SU-DHL-6 (cell line): ENCODE results near the gene ANKRD60.

Experiments
- H2AFZ ChIP-seq: fragments of 200-600 bp; sonication (generic); 2 replicates; pipeline ENCODE4 v1.6.1; 2014; ENCODE audit warnings: low read depth, mild to moderate bottlenecking, moderate library complexity, mixed read lengths, antibody characterized with exemption, low read length; ENCODE audit not compliant: severe bottlenecking
- H3F3A ChIP-seq: fragments of 200-600 bp; shearing (Covaris generic); 2 replicates; pipeline ENCODE4 v1.6.0; 2016; ENCODE audit warnings: antibody characterized with exemption, mild to moderate bottlenecking; ENCODE audit not compliant: insufficient read depth
- H3K27ac ChIP-seq: fragments of 200-600 bp; sonication (generic); 2 replicates; pipeline ENCODE4 v1.5.1; 2016; ENCODE audit warnings: low read depth, mild to moderate bottlenecking, low read length, moderate library complexity, mixed read lengths
- H3K27me3 ChIP-seq: fragments of 200-600 bp; sonication (generic), shearing (Covaris generic); 2 replicates; pipeline ENCODE4 v1.6.0; 2014; ENCODE audit warnings: mild to moderate bottlenecking, low read length
- H3K36me3 ChIP-seq: fragments of 200-600 bp; sonication (generic); 2 replicates; pipeline ENCODE4 v1.6.1; 2014; ENCODE audit warnings: mild to moderate bottlenecking, low read length, mixed read lengths
- H3K4me2 ChIP-seq: fragments of 300-600, 200-600 bp; shearing (Covaris generic), sonication (generic); 2 replicates; pipeline ENCODE4 v1.6.0; 2014; ENCODE audit warnings: low read length, low read depth, mild to moderate bottlenecking; ENCODE audit not compliant: poor library complexity, severe bottlenecking
- H3K4me3 ChIP-seq: fragments of 200-600 bp; sonication (generic); 2 replicates; pipeline ENCODE4 v1.5.1; 2014; ENCODE audit warnings: antibody characterized with exemption, low read length, mild to moderate bottlenecking, mixed read lengths; ENCODE audit not compliant: insufficient read depth, poor library complexity, severe bottlenecking
- H3K79me2 ChIP-seq: fragments of 200-600 bp; sonication (generic); 2 replicates; pipeline ENCODE4 v1.6.1; 2014; ENCODE audit warnings: mild to moderate bottlenecking, low read length, moderate library complexity; ENCODE audit not compliant: insufficient read depth
- H3K9ac ChIP-seq: fragments of 200-600 bp; sonication (generic); 2 replicates; pipeline ENCODE4 v1.7.0; 2014; ENCODE audit warnings: mild to moderate bottlenecking, low read length
- H3K9me2 ChIP-seq: fragments of 200-600 bp; sonication (generic); replicated peaks from 2 replicates; pipeline ENCODE4 v1.6.1; 2014; ENCODE audit warnings: low read length; ENCODE audit not compliant: insufficient read depth
- H3K9me3 ChIP-seq: fragments of 200-600 bp; sonication (generic); 2 replicates; pipeline ENCODE4 v1.6.1; 2014; ENCODE audit warnings: low read length, mixed read lengths; ENCODE audit not compliant: insufficient read depth
- H4K20me1 ChIP-seq: fragments of 200-600 bp; sonication (generic); 2 replicates; pipeline ENCODE4 v1.6.1; 2014; ENCODE audit warnings: low read depth, mild to moderate bottlenecking, antibody characterized with exemption, low read length, moderate library complexity, mixed read lengths
- CTCF ChIP-seq: fragments of 200-600 bp; sonication (generic); IDR thresholded peaks from one replicate; pipeline ENCODE4 v1.5.1; 2017; ENCODE audit warnings: antibody characterized with exemption, mild to moderate bottlenecking, low read length, moderate library complexity; ENCODE audit not compliant: insufficient read depth, poor library complexity, severe bottlenecking
- EZH2phosphoT487 ChIP-seq: fragments of 200-600 bp; sonication (generic), shearing (Covaris generic); conservative IDR thresholded peaks from 2 replicates; pipeline ENCODE4 v1.6.1; 2018; ENCODE audit warnings: mild to moderate bottlenecking, antibody characterized with exemption, low read length, moderate library complexity, mixed read lengths

Gene ANKRD60

GRCh38 chr20:58274384-58274783 is 45.9 kb upstream of the ANKRD60 start:
- Histone ChIP-seq H4K20me1 (no peaks in the 10 kb centered on the region), H3K27ac (no peak overlapping the region), H2AFZ (no peak overlapping the region), H3K9ac (no peak overlapping the region), H3K79me2 (no peaks in the 10 kb centered on the region), H3F3A (no peaks in the 10 kb centered on the region), H3K9me2 (no peaks in the 10 kb centered on the region), H3K9me3 (no peaks in the 10 kb centered on the region), H3K36me3 (no peaks in the 10 kb centered on the region), H3K27me3 (no peaks in the 10 kb centered on the region), H3K4me3 (no peak overlapping the region), H3K4me2 (no peak overlapping the region)
- TF ChIP-seq EZH2phosphoT487, result no peak
- no peak for TF ChIP-seq CTCF

GRCh38 chr20:58271606-58272351 is 43.3 kb upstream of the ANKRD60 start:
- Histone ChIP-seq H3K4me3 (no peak overlapping the region), H3K4me2 (no peak overlapping the region), H4K20me1 (no peaks in the 10 kb centered on the region), H3K9me3 (no peaks in the 10 kb centered on the region), H3K27ac (no peak overlapping the region), H3K36me3 (no peaks in the 10 kb centered on the region), H3K9me2 (no peaks in the 10 kb centered on the region), H3K9ac (no peak overlapping the region), H3K79me2 (no peaks in the 10 kb centered on the region), H2AFZ (no peak overlapping the region), H3K27me3 (no peaks in the 10 kb centered on the region), H3F3A (no peaks in the 10 kb centered on the region)
- TF ChIP-seq EZH2phosphoT487, result no peak
- no peak for TF ChIP-seq CTCF

- TF ChIP-seq EZH2phosphoT487 (no peak), CTCF (no peak)
- H4K20me1 ChIP-seq, result no peaks in the 10 kb centered on the region
- no peaks in the 10 kb centered on the region for H3K79me2 ChIP-seq
- H3K27me3 ChIP-seq, result no peaks in the 10 kb centered on the region
- H3K36me3 ChIP-seq, result no peaks in the 10 kb centered on the region
- no peak overlapping the region for H3K27ac ChIP-seq
- no peak overlapping the region for H3K4me2 ChIP-seq
- no peaks in the 10 kb centered on the region for H3K9me3 ChIP-seq
- H2AFZ ChIP-seq, result no peak overlapping the region
- no peaks in the 10 kb centered on the region for H3F3A ChIP-seq
- no peaks in the 10 kb centered on the region for H3K9me2 ChIP-seq
- no peak overlapping the region for H3K9ac ChIP-seq
- H3K4me3 ChIP-seq, result no peak overlapping the region
These were observed 40.6 kb upstream of the ANKRD60 start for GRCh38 chr20:58268936-58269619.
